Fibroblast of peridontal ligament (primary cell): Measurements from ENCODE around the gene TAB2.
A peak's percentile ranks its signal among the peaks of the same experiment; 100 is the strongest.
"Not testable (repeated sequence)": the region's sequence is repeated elsewhere in the genome, so short reads cannot be mapped to it uniquely, and the experiment has no call there.

Source experiments
- DNase-seq: peaks from one replicate; pipeline ENCODE4 v3.0.0-alpha.2; 2010; ENCODE audit errors: extremely low read depth

Gene TAB2

GRCh38 chr6:149459761-149460160, 142.2 kb downstream of the TAB2 start:
- DNase-seq: peak; percentile 25

- not testable (repeated sequence) for DNase-seq
Observed at GRCh38 chr6:149460249-149460648, 142.7 kb downstream of the TAB2 start.
